SKM-1 (cell line): ENCODE measurements around the gene RTN4IP1.
A peak's percentile ranks its signal among the peaks of the same experiment; 100 is the strongest.
"Not testable (repeated sequence)": the region's sequence is repeated elsewhere in the genome, so short reads cannot be mapped to it uniquely, and the experiment has no call there.

Experiments used
- DNase-seq: peaks from one replicate; lab custom pipeline; 2025; ENCODE audit not compliant: unreplicated experiment; lab: John Stamatoyannopoulos, UW

The RTN4IP1 gene

DNA sequence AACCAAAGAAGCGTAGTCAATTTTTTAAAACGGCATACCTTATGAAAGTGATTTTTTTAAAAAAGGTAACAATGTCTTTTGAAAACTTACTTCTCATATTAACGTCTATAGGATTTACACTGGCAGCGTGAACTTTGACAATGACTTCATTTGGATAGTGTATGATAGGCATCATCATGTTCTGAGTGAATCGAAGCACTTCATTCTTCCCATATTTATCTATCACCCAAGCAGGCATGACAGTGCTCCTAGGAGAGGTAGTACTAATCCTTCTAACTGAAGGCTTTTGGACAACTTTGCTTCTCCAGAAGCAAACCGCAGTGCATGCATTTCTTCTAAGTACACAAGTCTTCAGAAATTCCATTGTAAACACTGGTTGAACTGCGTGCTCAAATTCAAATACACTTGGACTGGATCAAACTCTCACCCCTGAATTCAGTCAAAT is 618 bp downstream of the RTN4IP1 start:
- no peak for DNase-seq

DNA sequence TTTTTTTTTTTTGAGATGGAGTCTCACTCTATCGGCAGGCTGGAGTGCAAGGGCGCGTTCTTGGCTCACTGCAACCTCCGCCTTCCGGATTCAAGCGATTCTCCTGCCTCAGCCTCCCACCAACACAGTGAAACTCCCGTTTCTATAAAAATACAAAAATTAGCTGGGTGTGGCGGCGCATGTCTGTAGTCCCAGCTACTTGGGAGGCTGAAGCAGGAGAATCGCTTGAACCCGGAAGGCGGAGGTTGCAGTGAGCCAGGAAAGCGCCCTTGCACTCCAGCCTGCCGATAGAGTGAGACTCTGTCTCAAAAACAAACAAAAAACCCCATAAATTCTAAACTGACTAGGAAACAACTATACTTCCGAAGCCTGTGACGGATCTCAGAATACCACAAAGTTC is 1.5 kb downstream of the RTN4IP1 start:
- DNase-seq, result not testable (repeated sequence)

- DNase-seq, result no peak
Observed at GRCh38 chr6:106626485-106626884, 2.8 kb downstream of the RTN4IP1 start.

DNA sequence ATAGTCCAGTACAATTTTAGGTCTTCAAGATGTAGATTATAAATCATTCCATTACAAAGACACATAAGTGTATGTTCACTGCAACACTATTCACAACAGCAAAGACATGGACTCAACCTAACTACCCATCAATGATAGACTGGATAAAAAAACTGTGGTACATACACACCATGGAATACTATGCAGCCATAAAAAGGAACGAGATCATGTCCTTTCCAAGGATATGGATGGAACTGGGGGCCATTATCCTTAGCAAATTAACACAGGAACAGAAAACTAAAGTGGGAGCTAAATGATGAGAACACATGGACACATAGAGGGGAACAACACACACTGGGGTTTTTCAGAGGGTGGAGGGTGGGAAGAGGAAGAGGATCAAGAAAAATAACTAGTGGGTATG is 6.3 kb downstream of the RTN4IP1 start:
- no peak for DNase-seq

DNA sequence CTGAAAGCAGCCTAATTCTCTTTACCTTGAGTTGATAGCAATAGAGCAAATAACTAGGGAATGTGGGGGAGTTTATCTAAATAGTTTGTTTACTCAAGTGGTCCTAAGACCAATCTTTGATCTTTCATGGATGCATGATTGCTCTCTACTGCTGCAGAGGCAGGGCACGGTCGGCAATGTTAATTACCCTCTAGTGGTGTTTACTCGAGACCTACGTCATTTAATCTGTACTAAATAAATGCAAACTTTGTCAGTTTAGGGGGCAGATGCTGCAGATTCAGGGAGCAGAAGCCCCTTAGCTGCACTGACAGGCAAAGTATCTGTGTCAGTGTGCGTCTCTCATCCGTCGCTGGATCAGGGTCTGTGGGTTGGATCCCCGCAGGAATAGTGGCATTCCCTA is 6.9 kb downstream of the RTN4IP1 start:
- DNase-seq, result no peak

- no peak for DNase-seq
Observed at GRCh38 chr6:106620931-106621672, 8.2 kb downstream of the RTN4IP1 start.

GRCh38 chr6:106619223-106619622 is 10.1 kb downstream of the RTN4IP1 start:
- DNase-seq, result no peak

DNA sequence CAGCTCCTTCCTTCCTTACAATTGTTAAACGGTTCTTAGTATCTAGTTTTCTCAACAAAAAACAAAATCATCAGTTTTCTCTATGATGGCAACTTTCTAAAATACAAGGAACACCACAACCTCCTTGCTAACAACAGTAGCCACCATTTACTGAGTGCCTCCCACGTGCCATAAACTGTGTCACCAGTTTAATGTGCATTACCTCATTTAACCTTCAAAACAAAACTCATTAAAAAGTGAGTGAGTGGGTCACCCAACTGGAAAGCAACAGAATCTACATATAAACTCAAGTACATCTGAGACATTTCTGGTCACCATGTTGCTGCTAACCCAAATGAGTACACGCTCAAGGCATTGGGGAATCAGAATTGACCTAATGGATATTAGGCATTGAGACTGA is 11.0 kb downstream of the RTN4IP1 start:
- no peak for DNase-seq

DNA sequence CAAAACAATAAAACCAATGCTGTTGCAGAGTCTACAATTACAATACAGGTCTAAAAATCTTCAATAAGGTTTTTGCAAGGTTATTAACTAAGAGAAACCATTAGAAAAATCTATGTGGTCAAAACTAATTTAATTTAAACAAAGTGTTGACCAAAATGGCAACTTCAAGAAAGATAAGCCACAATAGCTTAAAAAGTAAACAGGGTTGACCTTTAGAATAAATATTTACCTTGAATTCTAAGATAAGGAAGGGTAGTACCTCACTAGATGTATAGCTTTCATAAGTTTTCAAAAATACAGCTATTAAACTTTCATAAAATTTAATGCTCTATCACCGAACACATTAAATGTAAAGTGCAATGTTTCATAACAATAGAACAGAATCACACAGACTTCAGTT is 11.4 kb downstream of the RTN4IP1 start:
- no peak for DNase-seq

- DNase-seq, result no peak
Observed at GRCh38 chr6:106617302-106617701, 12.0 kb downstream of the RTN4IP1 start.

- DNase-seq, result no peak
Observed at GRCh38 chr6:106614592-106615257, 14.6 kb downstream of the RTN4IP1 start.

- no peak for DNase-seq
Observed at GRCh38 chr6:106614166-106614565, 15.1 kb downstream of the RTN4IP1 start.

GRCh38 chr6:106613590-106613989 is 15.7 kb downstream of the RTN4IP1 start:
- no peak for DNase-seq

DNA sequence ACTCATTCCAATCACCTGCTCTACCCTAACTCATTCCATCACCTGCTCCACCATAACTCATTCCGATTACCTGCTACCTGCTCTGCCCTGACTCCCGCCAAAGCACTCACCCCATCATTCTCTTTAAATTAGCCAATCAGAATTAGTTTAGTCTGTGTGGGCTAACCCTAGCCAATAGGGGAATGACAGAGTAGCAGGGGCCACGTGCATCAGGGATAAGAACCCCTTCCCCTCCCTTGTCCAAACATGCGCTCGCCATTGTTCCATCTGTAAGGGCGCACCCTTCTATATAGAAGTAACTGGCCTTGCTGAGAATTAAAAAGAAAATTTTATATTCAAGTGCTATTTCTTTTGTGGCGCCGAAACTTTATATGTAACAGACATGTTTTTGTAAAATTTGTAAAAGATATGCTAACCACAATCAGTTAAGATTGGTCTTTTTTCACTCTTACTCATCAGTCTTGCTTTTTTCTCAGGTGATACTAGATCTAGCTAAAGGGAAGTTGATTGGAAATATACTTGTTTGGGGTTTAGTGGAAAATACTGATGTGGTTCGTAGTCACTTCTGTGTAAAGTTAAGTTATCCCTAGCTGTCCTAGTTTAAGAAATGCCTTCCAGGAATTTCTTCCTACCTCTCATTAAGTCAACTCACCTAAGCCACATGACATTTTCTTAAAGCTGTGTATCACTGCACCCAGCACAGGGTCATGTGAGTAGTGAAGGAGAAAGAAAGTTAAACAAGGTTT is 16.5 kb downstream of the RTN4IP1 start:
- no peak for DNase-seq

- no peak for DNase-seq
Observed at GRCh38 chr6:106611030-106611429, 18.3 kb downstream of the RTN4IP1 start.

DNA sequence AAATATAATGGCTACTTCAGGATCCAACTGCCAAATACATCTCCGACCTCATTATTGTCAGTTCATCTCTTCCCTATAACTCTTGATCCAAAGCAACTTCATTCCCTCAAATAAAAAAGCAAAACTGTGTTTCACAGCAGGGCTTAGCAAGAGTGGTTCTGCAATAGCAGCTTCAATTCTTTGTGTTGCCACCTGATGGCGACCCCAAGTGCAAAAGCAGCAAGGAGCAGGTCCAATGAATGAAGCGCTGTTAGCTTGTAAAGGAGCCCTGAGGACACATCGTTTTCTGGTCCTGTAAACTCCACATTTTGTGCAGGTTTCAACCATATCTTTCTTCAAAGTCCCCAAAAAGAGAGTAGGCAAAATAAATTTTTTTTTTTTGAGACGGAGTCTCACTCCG is 19.6 kb downstream of the RTN4IP1 start:
- DNase-seq, result no peak

GRCh38 chr6:106608080-106608668 is 21.1 kb downstream of the RTN4IP1 start:
- peak; percentile 65 for DNase-seq

GRCh38 chr6:106600329-106600728 is 29.0 kb downstream of the RTN4IP1 start:
- DNase-seq, result no peak

DNA sequence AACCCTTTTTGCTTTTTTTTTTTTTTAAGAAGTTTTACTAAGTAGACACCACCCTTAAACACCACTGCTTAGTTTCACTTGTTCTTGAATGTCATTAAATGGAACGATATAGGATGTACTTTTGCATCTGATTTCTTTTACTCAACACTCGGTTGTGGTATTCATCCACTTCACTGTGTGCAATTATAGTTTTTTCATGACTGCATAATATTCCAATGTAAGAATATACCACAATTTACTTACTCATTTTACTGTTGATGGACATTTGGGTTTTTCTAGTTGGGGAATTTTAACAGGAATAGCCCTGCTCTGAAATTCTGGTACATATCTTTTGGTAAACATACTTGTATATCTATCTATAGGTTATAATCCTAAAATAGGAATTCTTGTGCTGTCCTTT is 29.9 kb downstream of the RTN4IP1 start:
- no peak for DNase-seq

DNA sequence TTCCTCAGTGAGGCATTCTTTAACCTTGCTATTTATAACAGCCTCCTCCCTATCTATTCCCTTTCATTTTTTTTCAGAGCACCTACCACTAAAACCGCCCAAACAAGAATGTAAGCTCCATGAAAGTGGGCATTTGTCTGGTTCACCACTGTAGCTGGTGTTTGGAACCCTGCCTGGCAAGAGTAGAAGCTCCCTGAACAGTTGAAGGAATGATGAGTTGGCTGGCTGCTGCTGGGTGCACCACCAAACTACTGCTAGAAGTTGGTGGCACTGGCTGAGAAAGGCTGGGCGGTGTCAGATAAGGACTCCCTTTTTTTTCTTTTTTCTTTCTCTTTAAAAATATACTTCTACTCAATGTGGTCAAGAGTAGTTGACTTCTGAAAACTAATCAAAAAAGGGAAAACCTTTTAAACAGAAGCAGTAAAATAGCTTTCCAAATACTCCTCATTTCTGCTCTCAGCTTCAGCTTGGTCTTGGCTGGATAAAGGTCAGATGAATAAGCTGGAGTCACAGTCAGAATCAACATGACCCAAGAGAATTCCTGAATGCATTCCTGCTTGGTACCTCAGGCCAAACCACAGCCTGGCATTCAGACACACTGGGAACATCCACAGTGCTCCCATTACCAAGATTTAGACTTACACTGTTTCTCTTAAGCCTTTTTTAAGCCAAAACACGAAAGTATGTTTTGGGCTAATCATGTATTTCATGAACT is 38.0 kb downstream of the RTN4IP1 start:
- no peak for DNase-seq

DNA sequence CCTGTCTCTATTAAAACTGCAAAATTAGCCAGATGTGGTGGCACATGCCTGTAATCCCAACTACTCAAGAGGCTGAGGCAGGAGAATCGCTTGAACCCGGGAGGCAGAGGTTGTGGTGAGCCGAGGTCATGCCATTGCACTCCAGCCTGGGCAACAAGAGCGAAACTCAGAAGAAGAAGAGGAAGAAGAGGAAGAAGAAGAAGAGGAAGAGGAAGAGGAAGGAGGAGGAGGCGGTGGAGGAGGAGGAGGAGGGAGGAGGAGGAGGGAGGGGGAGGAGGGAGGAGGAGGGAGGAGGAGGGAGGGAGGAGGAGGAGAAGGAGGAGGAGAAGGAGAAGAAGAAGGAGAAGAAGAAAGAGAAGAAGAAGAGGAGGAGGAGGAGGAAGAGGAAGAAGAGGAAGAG is 40.4 kb downstream of the RTN4IP1 start:
- DNase-seq, result not testable (repeated sequence)
